GM08714 (cell line): ENCODE measurements around the gene SLC7A1.

Experiments used
- H3K4me3 ChIP-seq: fragments of 200-500 bp; sonication (Bioruptor generic); 2 replicates; pipeline ENCODE4 v1.5.1; 2014; ENCODE audit warnings: mild to moderate bottlenecking, low read length, inconsistent platforms
- ZNF274 ChIP-seq: IDR thresholded peaks from 2 replicates; pipeline ENCODE4 v1.6.1; 2012; ENCODE audit warnings: mild to moderate bottlenecking, low read depth, low read length

Gene SLC7A1

GRCh38 chr13:29482504-29482903 is 113.0 kb downstream of the SLC7A1 start:
- no peak overlapping the region for H3K4me3 ChIP-seq
- no peak for TF ChIP-seq ZNF274

GRCh38 chr13:29481603-29482002 is 113.9 kb downstream of the SLC7A1 start:
- H3K4me3 ChIP-seq, result no peak overlapping the region
- TF ChIP-seq ZNF274, result no peak

- no peak for TF ChIP-seq ZNF274
- no peak overlapping the region for H3K4me3 ChIP-seq
Measured at GRCh38 chr13:29480893-29481525, 114.5 kb downstream of the SLC7A1 start.

GRCh38 chr13:29479716-29480492 is 115.6 kb downstream of the SLC7A1 start:
- no peak overlapping the region for H3K4me3 ChIP-seq
- no peak for TF ChIP-seq ZNF274

GRCh38 chr13:29476046-29476445 is 119.4 kb downstream of the SLC7A1 start:
- H3K4me3 ChIP-seq, result no peak overlapping the region
- TF ChIP-seq ZNF274, result no peak

GRCh38 chr13:29474991-29475390 is 120.5 kb downstream of the SLC7A1 start:
- no peak overlapping the region for H3K4me3 ChIP-seq
- no peak for TF ChIP-seq ZNF274

- no peak for TF ChIP-seq ZNF274
- no peak overlapping the region for H3K4me3 ChIP-seq
Measured at GRCh38 chr13:29473166-29473565, 122.3 kb downstream of the SLC7A1 start.

- no peak for TF ChIP-seq ZNF274
- no peak overlapping the region for H3K4me3 ChIP-seq
Measured at GRCh38 chr13:29472332-29472961, 123.0 kb downstream of the SLC7A1 start.

- TF ChIP-seq ZNF274, result no peak
- no peak overlapping the region for H3K4me3 ChIP-seq
Measured at GRCh38 chr13:29471551-29471950, 123.9 kb downstream of the SLC7A1 start.

- no peak for TF ChIP-seq ZNF274
- no peak overlapping the region for H3K4me3 ChIP-seq
Measured at GRCh38 chr13:29465741-29466293, 129.7 kb downstream of the SLC7A1 start.

GRCh38 chr13:29464105-29464679 is 131.3 kb downstream of the SLC7A1 start:
- H3K4me3 ChIP-seq, result no peak overlapping the region
- no peak for TF ChIP-seq ZNF274

GRCh38 chr13:29459813-29460355 is 135.6 kb downstream of the SLC7A1 start:
- TF ChIP-seq ZNF274, result no peak
- no peak overlapping the region for H3K4me3 ChIP-seq
